Endodermal cell (in vitro differentiated cells): ENCODE measurements around the gene CCDC78. TPM values are rescaled to one million over a fixed set of nuclear protein-coding genes. Genes with fewer than 3 reads are reported as not detected.

Experiments
- DNase-seq: peaks from one replicate; pipeline ENCODE4 v3.0.0-alpha.2; 2017
- H3K27ac ChIP-seq: 2 replicates; pipeline ENCODE4 v1.5.1; 2013; ENCODE audit warnings: mild to moderate bottlenecking, low read depth, low read length, moderate library complexity
- H3K27me3 ChIP-seq: 2 replicates; pipeline ENCODE4 v1.6.1; 2013; ENCODE audit warnings: mild to moderate bottlenecking, low read length, moderate library complexity; ENCODE audit not compliant: insufficient read depth, control insufficient read depth, poor library complexity, severe bottlenecking
- H3K36me3 ChIP-seq: 2 replicates; pipeline ENCODE4 v1.7.0; 2013; ENCODE audit warnings: mild to moderate bottlenecking, low read length, moderate library complexity; ENCODE audit not compliant: control insufficient read depth, insufficient read depth
- H3K4me1 ChIP-seq: one replicate; pipeline ENCODE4 v1.7.0; 2013; ENCODE audit warnings: low read length; ENCODE audit not compliant: control insufficient read depth, insufficient read depth
- H3K4me3 ChIP-seq: 2 replicates; pipeline ENCODE4 v1.5.1; 2013; ENCODE audit warnings: mild to moderate bottlenecking, low read length, moderate library complexity
- H3K9ac ChIP-seq: 2 replicates; pipeline ENCODE4 v1.6.1; 2013; ENCODE audit warnings: mild to moderate bottlenecking, low read length, moderate library complexity; ENCODE audit not compliant: poor library complexity, severe bottlenecking; ENCODE audit errors: extremely low read depth
- H3K9me3 ChIP-seq: 2 replicates; pipeline ENCODE4 v1.6.1; 2013; ENCODE audit warnings: mild to moderate bottlenecking, low read length, moderate library complexity; ENCODE audit not compliant: control insufficient read depth
- H3K27ac Mint-ChIP-seq: 2 replicates; pipeline ENCODE4 v1.8.0; 2020; ENCODE audit warnings: mixed read lengths
- H3K27me3 Mint-ChIP-seq: 2 replicates; pipeline ENCODE4 v1.8.0; 2021; ENCODE audit warnings: mild to moderate bottlenecking, mixed read lengths; ENCODE audit not compliant: insufficient read depth
- H3K36me3 Mint-ChIP-seq: 2 replicates; pipeline ENCODE4 v1.8.0; 2020; ENCODE audit warnings: low read depth, mixed read lengths
- H3K4me1 Mint-ChIP-seq: 2 replicates; pipeline ENCODE4 v1.8.0; 2020; ENCODE audit warnings: mixed read lengths
- H3K4me3 Mint-ChIP-seq: 2 replicates; pipeline ENCODE4 v1.8.0; 2020; ENCODE audit warnings: mild to moderate bottlenecking, moderate library complexity, mixed read lengths
- H3K9me3 Mint-ChIP-seq: 2 replicates; pipeline ENCODE4 v1.8.0; 2020; ENCODE audit warnings: mild to moderate bottlenecking, mixed read lengths
- WGBS, 2 experiments: methylation state at CpG; one replicate each; pipeline versions ENCODE4 v1.1.5 to v1.1.7; 2013; ENCODE audit warnings: missing lambda C conversion rate in 2 of 2, mixed read lengths in 1 of 2; ENCODE audit not compliant: insufficient coverage in 1 of 2, insufficient read length in 1 of 2; 5-methylcytosine and 5-hydroxymethylcytosine counted together
- total RNA-seq, 2 donors: library from RNA; stranded (reverse); fragmentation: NEBNext Ultra II Directional in 1 of 2; extraction: Animal tissue kit (Norgen Biotek cat#: 25700) in 1 of 2; gene quantifications; 2 replicates in 1 of 2; 3 replicates in 1 of 2; pipeline ENCODE4 v1.2.1, GENCODE V29; 2021
- TF ChIP-seq, protein P1 (sequence below): fragments of 200-600 bp; sonication (generic); conservative IDR thresholded peaks from 2 replicates; pipeline ENCODE4 v1.5.0; 2021; ENCODE audit warnings: antibody characterized with exemption, mild to moderate bottlenecking

Gene CCDC78
- total RNA-seq, 2 donors from 2014 or later, result 6.5 to 8.1 TPM

DNA sequence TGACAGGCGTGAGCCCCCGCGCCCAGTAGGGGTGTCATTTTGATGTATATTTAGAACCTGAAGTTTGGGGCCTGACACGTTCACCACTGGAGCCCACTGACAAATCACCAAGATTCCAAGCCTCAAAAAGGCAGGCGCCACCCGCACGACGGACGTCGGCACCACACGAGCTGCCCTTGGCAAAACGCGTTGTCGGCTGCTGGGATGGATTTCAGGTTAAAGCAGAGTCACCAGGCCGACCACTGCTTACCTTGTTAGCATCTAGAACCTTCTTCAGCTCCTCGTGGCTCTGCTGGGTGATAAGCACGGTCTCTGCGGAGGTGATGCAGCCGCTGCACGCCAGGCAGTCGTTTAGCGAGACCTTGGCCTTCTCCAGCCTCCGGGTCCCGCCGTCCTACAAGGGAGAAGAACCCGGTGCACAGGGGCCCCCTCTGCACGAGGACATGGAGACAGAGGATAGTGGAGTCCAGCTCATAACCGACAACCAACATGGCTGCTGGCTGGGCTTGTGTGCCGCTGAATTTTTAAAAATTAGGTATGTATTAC lies 10.8 kb upstream of the CCDC78 start:
- Histone ChIP-seq H3K27me3 (no peaks in the 10 kb centered on the region), H3K4me1 (no peaks in the 10 kb centered on the region), H3K27ac (no peak overlapping the region), H3K36me3 (peaks cover 34% of the 10 kb centered on the region), H3K9me3 (no peaks in the 10 kb centered on the region), H3K9ac (no peak overlapping the region), H3K4me3 (no peak overlapping the region)
- 95 to 97% methylated on average over 27 to 29 of the region's 29 CpGs for WGBS, 2 experiments
- no peak overlapping the region for H3K27ac Mint-ChIP-seq
- H3K27me3 Mint-ChIP-seq, result no peaks in the 10 kb centered on the region
- H3K4me1 Mint-ChIP-seq, result peaks cover 5% of the 10 kb centered on the region
- H3K9me3 Mint-ChIP-seq, result no peaks in the 10 kb centered on the region
- no peak for DNase-seq
- no peak overlapping the region for H3K4me3 Mint-ChIP-seq
- H3K36me3 Mint-ChIP-seq, result peaks cover 32% of the 10 kb centered on the region
- TF ChIP-seq, protein P1, sequence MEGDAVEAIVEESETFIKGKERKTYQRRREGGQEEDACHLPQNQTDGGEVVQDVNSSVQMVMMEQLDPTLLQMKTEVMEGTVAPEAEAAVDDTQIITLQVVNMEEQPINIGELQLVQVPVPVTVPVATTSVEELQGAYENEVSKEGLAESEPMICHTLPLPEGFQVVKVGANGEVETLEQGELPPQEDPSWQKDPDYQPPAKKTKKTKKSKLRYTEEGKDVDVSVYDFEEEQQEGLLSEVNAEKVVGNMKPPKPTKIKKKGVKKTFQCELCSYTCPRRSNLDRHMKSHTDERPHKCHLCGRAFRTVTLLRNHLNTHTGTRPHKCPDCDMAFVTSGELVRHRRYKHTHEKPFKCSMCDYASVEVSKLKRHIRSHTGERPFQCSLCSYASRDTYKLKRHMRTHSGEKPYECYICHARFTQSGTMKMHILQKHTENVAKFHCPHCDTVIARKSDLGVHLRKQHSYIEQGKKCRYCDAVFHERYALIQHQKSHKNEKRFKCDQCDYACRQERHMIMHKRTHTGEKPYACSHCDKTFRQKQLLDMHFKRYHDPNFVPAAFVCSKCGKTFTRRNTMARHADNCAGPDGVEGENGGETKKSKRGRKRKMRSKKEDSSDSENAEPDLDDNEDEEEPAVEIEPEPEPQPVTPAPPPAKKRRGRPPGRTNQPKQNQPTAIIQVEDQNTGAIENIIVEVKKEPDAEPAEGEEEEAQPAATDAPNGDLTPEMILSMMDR, result no peak

DNA sequence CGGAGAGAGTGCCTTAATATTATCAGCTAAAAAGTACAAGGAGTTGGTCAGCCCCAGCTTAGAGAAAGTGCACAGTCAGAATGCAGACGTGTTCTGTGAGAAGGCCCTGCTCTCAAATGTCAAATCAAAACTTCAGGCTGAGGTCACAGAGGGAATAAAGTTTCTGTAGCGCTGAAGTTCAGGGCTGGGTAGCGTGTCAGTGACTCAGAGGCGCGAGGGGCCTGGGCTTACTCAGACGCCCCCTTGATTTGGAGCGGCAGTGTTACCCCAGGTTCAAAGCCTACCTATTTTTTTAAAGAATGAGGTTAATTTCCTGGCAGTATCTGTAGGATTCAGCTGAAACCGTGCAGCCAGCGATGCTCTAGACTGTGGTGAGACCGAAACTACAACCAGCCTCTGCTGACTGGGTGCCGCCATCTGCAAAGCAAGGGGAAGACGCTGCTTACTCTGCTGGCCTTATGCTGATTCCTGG lies 9.8 kb upstream of the CCDC78 start:
- H3K36me3 ChIP-seq, result peaks cover 34% of the 10 kb centered on the region
- Mint-ChIP-seq H3K4me1 (peaks cover 5% of the 10 kb centered on the region), H3K9me3 (no peaks in the 10 kb centered on the region), H3K27ac (no peak overlapping the region), H3K27me3 (no peaks in the 10 kb centered on the region), H3K4me3 (no peak overlapping the region), H3K36me3 (peaks cover 33% of the 10 kb centered on the region)
- no peaks in the 10 kb centered on the region for H3K9me3 ChIP-seq
- DNase-seq, result no peak
- no peaks in the 10 kb centered on the region for H3K4me1 ChIP-seq
- no peak overlapping the region for H3K27ac ChIP-seq
- TF ChIP-seq, protein P1, result no peak
- no peaks in the 10 kb centered on the region for H3K27me3 ChIP-seq
- H3K9ac ChIP-seq, result no peak overlapping the region
- 93 to 97% methylated on average over 13 of the region's 13 CpGs for WGBS, 2 experiments
- no peak overlapping the region for H3K4me3 ChIP-seq

DNA sequence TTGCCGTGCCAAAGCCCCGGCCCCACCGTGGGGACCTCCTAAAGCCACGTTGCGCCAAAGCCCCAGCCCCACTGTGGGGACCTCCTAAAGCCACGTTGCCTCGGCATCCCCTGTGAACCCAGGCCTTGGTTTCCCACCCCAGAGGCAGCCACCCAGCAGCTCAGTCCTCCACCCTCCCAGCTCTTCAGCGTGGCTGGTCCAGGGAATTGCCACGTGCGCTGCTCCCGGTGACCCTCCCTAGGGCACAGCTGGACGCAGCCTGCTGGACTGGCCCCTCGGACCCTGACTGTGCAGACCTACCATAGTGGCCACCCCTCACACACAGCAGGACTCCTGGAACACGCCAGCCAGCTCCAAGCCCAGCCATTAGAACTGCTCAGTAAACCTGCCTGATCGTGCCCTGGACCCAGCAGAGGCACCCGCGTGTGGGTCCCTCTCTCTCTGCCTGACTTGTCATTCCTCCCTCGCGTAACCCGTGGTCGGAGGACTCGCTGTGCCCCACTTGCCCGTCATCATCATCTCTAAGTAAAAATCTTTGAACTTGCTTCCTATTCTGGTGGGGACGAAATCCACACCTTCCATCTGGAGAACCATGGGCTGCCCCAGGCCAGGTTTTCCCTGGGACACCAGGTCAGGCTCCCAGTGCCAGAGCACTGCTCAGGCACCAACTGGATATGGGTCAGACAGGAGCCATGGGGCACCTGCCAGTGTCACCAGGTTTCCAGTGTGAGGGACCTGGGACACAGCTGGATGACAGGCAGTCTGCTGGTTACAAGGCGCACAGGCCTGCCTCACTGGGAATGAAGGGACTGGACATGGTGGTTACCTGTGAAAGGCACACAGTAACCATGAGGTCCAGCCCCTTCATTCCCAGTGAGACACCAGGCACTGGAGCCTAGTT lies 9.0 kb upstream of the CCDC78 start:
- WGBS, 2 experiments, result 93 to 96% methylated on average over 18 to 25 of the region's 25 CpGs
- Mint-ChIP-seq H3K4me1 (peaks cover 5% of the 10 kb centered on the region), H3K27me3 (no peaks in the 10 kb centered on the region), H3K27ac (no peak overlapping the region), H3K4me3 (no peak overlapping the region), H3K9me3 (no peaks in the 10 kb centered on the region), H3K36me3 (peaks cover 33% of the 10 kb centered on the region)
- peaks cover 34% of the 10 kb centered on the region for H3K36me3 ChIP-seq
- H3K9me3 ChIP-seq, result no peaks in the 10 kb centered on the region
- H3K4me3 ChIP-seq, result no peak overlapping the region
- H3K4me1 ChIP-seq, result no peaks in the 10 kb centered on the region
- H3K27me3 ChIP-seq, result no peaks in the 10 kb centered on the region
- no peak overlapping the region for H3K27ac ChIP-seq
- H3K9ac ChIP-seq, result no peak overlapping the region
- DNase-seq, result no peak
- TF ChIP-seq, protein P1, result no peak
